ENCODE data around the gene HDAC5. TPM values are rescaled to one million over a fixed set of nuclear protein-coding genes. Genes with fewer than 3 reads are reported as not detected.
"Not testable (repeated sequence)": the region's sequence is repeated elsewhere in the genome, so short reads cannot be mapped to it uniquely, and the experiment has no call there.

Gene HDAC5
- total and polyA plus RNA-seq, 8 donors: 13.3 to 311 (median 19.1) TPM

- H3K36me3 ChIP-seq: peaks cover 33 to 61% (median 52%) of the 10 kb centered on the region in 4 donors
- no peak for TF ChIP-seq POLR2A (IDR thresholded peaks at IDR 0.05)
- intact Hi-C loops (cut with DNase I; ENCODE audit: low total_unique reads): no loop called here
- H3K27me3 ChIP-seq: no peaks in the 10 kb centered on the region
- no peaks in the 10 kb centered on the region for H3K9me3 ChIP-seq
- no peak for DNase-seq
- no peak overlapping the region for H3K4me3 ChIP-seq
- peaks cover 8 to 29% (median 20%) of the 10 kb centered on the region in 4 donors for H3K4me1 ChIP-seq
- 90 to 100% (median 94%) methylated on average over 2 of the region's 2 CpGs for WGBS, 5 donors
- no peak overlapping the region for H3K27ac ChIP-seq
Observed at GRCh38 chr17:44037471-44037870, 86.0 kb downstream of the HDAC5 start.

- H3K27ac ChIP-seq; DNase-seq; H3K4me1 ChIP-seq; H3K27me3 ChIP-seq; H3K9me3 ChIP-seq; intact Hi-C loops (cut with DNase I; ENCODE audit: low total_unique reads); H3K4me3 ChIP-seq: not testable (repeated sequence)
- H3K36me3 ChIP-seq: peaks cover 33 to 82% (median 74%) of the 10 kb centered on the region in 4 donors
- WGBS, 5 donors: no CpG with 5 or more reads among the region's 3 CpGs
Observed at GRCh38 chr17:44034688-44035087, 88.8 kb downstream of the HDAC5 start.

- Histone ChIP-seq H3K4me1 (no peaks in the 10 kb centered on the region), H3K27me3 (no peaks in the 10 kb centered on the region), H3K36me3 (peaks cover 33 to 83% (median 79%) of the 10 kb centered on the region in 4 donors), H3K4me3 (no peak overlapping the region), H3K9me3 (no peaks in the 10 kb centered on the region), H3K27ac (no peak overlapping the region)
- 63 to 84% (median 77%) methylated on average over 3 of the region's 3 CpGs for WGBS, 5 donors
- intact Hi-C loops (cut with DNase I; ENCODE audit: low total_unique reads): no loop called here
- TF ChIP-seq CTCF (IDR thresholded peaks at IDR 0.05) (no peak), EP300 (IDR thresholded peaks at IDR 0.05) (no peak), POLR2AphosphoS5 (IDR thresholded peaks at IDR 0.05) (no peak), POLR2A (IDR thresholded peaks at IDR 0.05) (no peak)
- no peak for DNase-seq
Observed at GRCh38 chr17:44033861-44034408, 89.5 kb downstream of the HDAC5 start.

- intact Hi-C loops (cut with DNase I; ENCODE audit: low total_unique reads): no loop called here
- Histone ChIP-seq H3K4me3 (no peak overlapping the region), H3K36me3 (peaks cover 5 to 70% (median 60%) of the 10 kb centered on the region in 4 donors), H3K27ac (no peak overlapping the region), H3K4me1 (no peaks in the 10 kb centered on the region), H3K9me3 (no peaks in the 10 kb centered on the region), H3K27me3 (no peaks in the 10 kb centered on the region)
- 82 to 91% (median 85%) methylated on average over 3 of the region's 3 CpGs for WGBS, 5 donors
- no peak for TF ChIP-seq POLR2A (IDR thresholded peaks at IDR 0.05)
- TF ChIP-seq CTCF (IDR thresholded peaks at IDR 0.05): no peak
- no peak for TF ChIP-seq POLR2AphosphoS5 (IDR thresholded peaks at IDR 0.05)
- TF ChIP-seq EP300 (IDR thresholded peaks at IDR 0.05): no peak
- DNase-seq: no peak
Observed at GRCh38 chr17:44030482-44030881, 93.0 kb downstream of the HDAC5 start.

- TF ChIP-seq EP300 (IDR thresholded peaks at IDR 0.05) (no peak), POLR2AphosphoS5 (IDR thresholded peaks at IDR 0.05) (no peak), CTCF (IDR thresholded peaks at IDR 0.05) (no peak), POLR2A (IDR thresholded peaks at IDR 0.05) (no peak)
- Histone ChIP-seq H3K27ac (no peak overlapping the region), H3K9me3 (no peaks in the 10 kb centered on the region), H3K36me3 (peaks cover 5 to 77% (median 63%) of the 10 kb centered on the region in 4 donors), H3K4me3 (no peak overlapping the region), H3K27me3 (no peaks in the 10 kb centered on the region), H3K4me1 (no peaks in the 10 kb centered on the region)
- WGBS, 5 donors: 75 to 89% (median 86%) methylated on average over 5 of the region's 5 CpGs
- intact Hi-C loops (cut with DNase I; ENCODE audit: low total_unique reads): no loop called here
- no peak for DNase-seq
Observed at GRCh38 chr17:44029736-44030135, 93.7 kb downstream of the HDAC5 start.

Small RNA genes lying within 50 kb of the gene (small RNA-seq; reads per million reads assigned to genes)
- gene RNU6-131P: 0 reads per million in 4 donors

Other genes starting within 250 kb of the HDAC5 start
- gene MPP2, start 216.1 kb downstream of the HDAC5 start, total RNA-seq: 1 to 10 TPM in 3 of 5 donors, under 1 TPM in 2; 0.43 to 6.4 (median 4.3) TPM
- gene MPP2, start 216.1 kb downstream of the HDAC5 start, polyA plus RNA-seq: 1 to 10 TPM; 1.1 to 2.0 (median 1.6) TPM
- gene PPY, start 181.2 kb downstream of the HDAC5 start, total RNA-seq: not detected
- not detected for gene PPY, start 181.2 kb downstream of the HDAC5 start, polyA plus RNA-seq
- 10 to 100 TPM in 1 of 5 donors, not detected in 4; 71.3 TPM for gene PYY, start 169.7 kb downstream of the HDAC5 start, total RNA-seq
- gene PYY, start 169.7 kb downstream of the HDAC5 start, polyA plus RNA-seq: under 1 TPM in 1 of 3 donors, not detected in 2; 0.35 TPM
- 1 to 10 TPM in 1 of 5 donors, under 1 TPM in 2, not detected in 2; 0.29 to 1.5 (median 0.58) TPM for gene NAGS, start 119.0 kb downstream of the HDAC5 start, total RNA-seq
- 1 to 10 TPM in 2 of 3 donors, under 1 TPM in 1; 0.61 to 1.4 (median 1.2) TPM for gene NAGS, start 119.0 kb downstream of the HDAC5 start, polyA plus RNA-seq
- gene TMEM101, start 108.7 kb downstream of the HDAC5 start, total RNA-seq: 10 to 100 TPM in 4 of 5 donors, 1 to 10 TPM in 1; 1.8 to 41.9 (median 17.7) TPM
- 10 to 100 TPM; 29.6 to 40.8 (median 38.0) TPM for gene TMEM101, start 108.7 kb downstream of the HDAC5 start, polyA plus RNA-seq
- gene LSM12, start 57.0 kb downstream of the HDAC5 start, total RNA-seq: 10 to 100 TPM; 19.8 to 34.5 (median 30.4) TPM
- gene LSM12, start 57.0 kb downstream of the HDAC5 start, polyA plus RNA-seq: 10 to 100 TPM; 25.4 to 30.7 (median 29.9) TPM
- 100 to 1,000 TPM in 1 of 5 donors, 10 to 100 TPM in 4; 10.5 to 132 (median 36.2) TPM for gene G6PC3, start 52.9 kb downstream of the HDAC5 start, total RNA-seq
- gene G6PC3, start 52.9 kb downstream of the HDAC5 start, polyA plus RNA-seq: 10 to 100 TPM; 16.8 to 52.0 (median 44.1) TPM
- gene HROB, start 18.3 kb upstream of the HDAC5 start, total RNA-seq: 1 to 10 TPM in 2 of 5 donors, under 1 TPM in 1, not detected in 2; 0.14 to 1.7 (median 1.3) TPM
- gene HROB, start 18.3 kb upstream of the HDAC5 start, polyA plus RNA-seq: 1 to 10 TPM in 1 of 3 donors, under 1 TPM in 2; 0.61 to 2.4 (median 0.62) TPM
- gene ASB16, start 47.1 kb upstream of the HDAC5 start, total RNA-seq: under 1 TPM in 1 of 5 donors, not detected in 4; 0.73 TPM
- under 1 TPM in 2 of 3 donors, not detected in 1; 0.30 to 0.31 TPM for gene ASB16, start 47.1 kb upstream of the HDAC5 start, polyA plus RNA-seq
- 10 to 100 TPM; 10.7 to 62.4 (median 16.2) TPM for gene TMUB2, start 63.3 kb upstream of the HDAC5 start, total RNA-seq
- gene TMUB2, start 63.3 kb upstream of the HDAC5 start, polyA plus RNA-seq: 10 to 100 TPM; 16.2 to 37.8 (median 16.5) TPM
- 10 to 100 TPM; 11.1 to 57.4 (median 43.7) TPM for gene ATXN7L3, start 76.2 kb upstream of the HDAC5 start, total RNA-seq
- gene ATXN7L3, start 76.2 kb upstream of the HDAC5 start, polyA plus RNA-seq: 10 to 100 TPM; 21.0 to 29.9 (median 29.2) TPM
- gene UBTF, start 96.0 kb upstream of the HDAC5 start, total RNA-seq: 100 to 1,000 TPM in 2 of 5 donors, 10 to 100 TPM in 3; 35.8 to 198 (median 59.4) TPM
- gene UBTF, start 96.0 kb upstream of the HDAC5 start, polyA plus RNA-seq: 10 to 100 TPM; 25.5 to 28.8 (median 27.4) TPM
- gene SLC4A1, start 144.5 kb upstream of the HDAC5 start, total RNA-seq: 1 to 10 TPM in 1 of 5 donors, not detected in 4; 8.3 TPM
- not detected for gene SLC4A1, start 144.5 kb upstream of the HDAC5 start, polyA plus RNA-seq
- gene RUNDC3A, start 185.0 kb upstream of the HDAC5 start, total RNA-seq: 10 to 100 TPM in 1 of 5 donors, 1 to 10 TPM in 2, under 1 TPM in 1, not detected in 1; 0.43 to 40.8 (median 3.5) TPM
- gene RUNDC3A, start 185.0 kb upstream of the HDAC5 start, polyA plus RNA-seq: 1 to 10 TPM; 4.5 to 6.0 (median 4.5) TPM
- gene SLC25A39, start 201.2 kb upstream of the HDAC5 start, total RNA-seq: 100 to 1,000 TPM in 3 of 5 donors, 10 to 100 TPM in 2; 42.0 to 351 (median 133) TPM
- 100 to 1,000 TPM; 124 to 161 (median 135) TPM for gene SLC25A39, start 201.2 kb upstream of the HDAC5 start, polyA plus RNA-seq
- 100 to 1,000 TPM; 104 to 644 (median 239) TPM for gene GRN, start 221.7 kb upstream of the HDAC5 start, total RNA-seq
- gene GRN, start 221.7 kb upstream of the HDAC5 start, polyA plus RNA-seq: 100 to 1,000 TPM in 1 of 3 donors, 10 to 100 TPM in 2; 31.8 to 189 (median 78.9) TPM
- gene FAM171A2, start 240.2 kb upstream of the HDAC5 start, total RNA-seq: 1 to 10 TPM in 2 of 5 donors, not detected in 3; 2.0 to 5.4 TPM
- under 1 TPM; 0.30 to 0.31 (median 0.31) TPM for gene FAM171A2, start 240.2 kb upstream of the HDAC5 start, polyA plus RNA-seq